Measurements from ENCODE around the gene NAE1.

The NAE1 gene

DNA sequence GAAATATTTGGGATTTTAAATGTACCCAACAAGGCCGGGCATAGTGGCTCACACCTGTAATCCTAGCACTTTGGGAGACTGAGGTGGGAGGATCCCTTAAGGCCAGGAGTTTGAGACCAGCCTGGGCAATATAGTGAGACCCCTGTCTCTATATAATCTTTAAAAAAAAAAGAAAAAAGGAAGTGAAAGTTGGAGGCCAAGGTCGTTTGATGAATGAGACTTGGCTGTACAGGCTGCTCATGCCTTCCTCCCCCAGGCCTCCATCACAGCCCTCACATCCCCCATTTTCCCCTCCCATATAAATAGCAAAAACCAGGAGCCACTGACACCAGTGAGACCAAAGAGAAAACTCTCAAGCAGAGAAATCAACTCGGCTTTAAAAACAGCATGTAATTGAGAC, 10.1 kb upstream of the NAE1 start:
- no peak for TF ChIP-seq TAF1 (IDR thresholded peaks at IDR 0.05; ENCODE audit: low read depth)
- no peak for TF ChIP-seq FOXM1 (IDR thresholded peaks at IDR 0.05; ENCODE audit: borderline replicate concordance, low read depth)
- no peak for TF ChIP-seq NFIC (IDR thresholded peaks at IDR 0.05)

DNA sequence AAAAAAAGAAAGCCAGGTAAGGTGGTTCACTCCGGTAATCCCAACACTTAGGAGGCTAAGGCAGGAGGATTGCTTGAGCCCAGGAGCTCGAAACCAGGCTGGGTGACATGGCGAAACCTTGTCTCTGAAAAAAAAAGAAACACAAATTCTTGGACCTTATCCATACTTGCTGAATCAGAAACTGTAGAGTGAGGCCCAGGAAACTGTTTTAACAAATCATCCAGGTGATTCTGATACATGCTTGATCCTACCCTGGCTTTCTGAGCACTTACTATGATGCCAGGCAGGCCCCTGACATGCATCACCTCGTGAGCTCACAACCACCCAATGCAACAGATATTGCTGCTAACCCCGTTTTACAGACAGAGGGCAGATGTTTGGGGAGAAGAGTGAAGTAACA, 4.0 kb upstream of the NAE1 start:
- TF ChIP-seq TAF1 (IDR thresholded peaks at IDR 0.05; ENCODE audit: low read depth) (no peak), NFIC (IDR thresholded peaks at IDR 0.05) (no peak), FOXM1 (IDR thresholded peaks at IDR 0.05; ENCODE audit: borderline replicate concordance, low read depth) (no peak), TCF12 (IDR thresholded peaks at IDR 0.05; ENCODE audit: low read depth) (no peak), RAD21 (IDR thresholded peaks at IDR 0.05; ENCODE audit: low read depth) (no peak), YY1 (IDR thresholded peaks at IDR 0.05; ENCODE audit: low read depth) (no peak), CREB1 (IDR thresholded peaks at IDR 0.05; ENCODE audit: low read depth) (no peak), EP300 (IDR thresholded peaks at IDR 0.05; ENCODE audit: borderline replicate concordance) (no peak), TEAD4 (IDR thresholded peaks at IDR 0.05) (no peak), ZBTB7A (IDR thresholded peaks at IDR 0.05; ENCODE audit: low read depth) (no peak), EGR1 (IDR thresholded peaks at IDR 0.05) (no peak), CEBPB (IDR thresholded peaks at IDR 0.05) (no peak)
- TF ChIP-seq, protein P1, sequence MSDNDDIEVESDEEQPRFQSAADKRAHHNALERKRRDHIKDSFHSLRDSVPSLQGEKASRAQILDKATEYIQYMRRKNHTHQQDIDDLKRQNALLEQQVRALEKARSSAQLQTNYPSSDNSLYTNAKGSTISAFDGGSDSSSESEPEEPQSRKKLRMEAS (IDR thresholded peaks at IDR 0.05), result no peak
- TF ChIP-seq, protein P2, sequence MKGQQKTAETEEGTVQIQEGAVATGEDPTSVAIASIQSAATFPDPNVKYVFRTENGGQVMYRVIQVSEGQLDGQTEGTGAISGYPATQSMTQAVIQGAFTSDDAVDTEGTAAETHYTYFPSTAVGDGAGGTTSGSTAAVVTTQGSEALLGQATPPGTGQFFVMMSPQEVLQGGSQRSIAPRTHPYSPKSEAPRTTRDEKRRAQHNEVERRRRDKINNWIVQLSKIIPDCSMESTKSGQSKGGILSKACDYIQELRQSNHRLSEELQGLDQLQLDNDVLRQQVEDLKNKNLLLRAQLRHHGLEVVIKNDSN (IDR thresholded peaks at IDR 0.05), result no peak
- TF ChIP-seq, protein P3, sequence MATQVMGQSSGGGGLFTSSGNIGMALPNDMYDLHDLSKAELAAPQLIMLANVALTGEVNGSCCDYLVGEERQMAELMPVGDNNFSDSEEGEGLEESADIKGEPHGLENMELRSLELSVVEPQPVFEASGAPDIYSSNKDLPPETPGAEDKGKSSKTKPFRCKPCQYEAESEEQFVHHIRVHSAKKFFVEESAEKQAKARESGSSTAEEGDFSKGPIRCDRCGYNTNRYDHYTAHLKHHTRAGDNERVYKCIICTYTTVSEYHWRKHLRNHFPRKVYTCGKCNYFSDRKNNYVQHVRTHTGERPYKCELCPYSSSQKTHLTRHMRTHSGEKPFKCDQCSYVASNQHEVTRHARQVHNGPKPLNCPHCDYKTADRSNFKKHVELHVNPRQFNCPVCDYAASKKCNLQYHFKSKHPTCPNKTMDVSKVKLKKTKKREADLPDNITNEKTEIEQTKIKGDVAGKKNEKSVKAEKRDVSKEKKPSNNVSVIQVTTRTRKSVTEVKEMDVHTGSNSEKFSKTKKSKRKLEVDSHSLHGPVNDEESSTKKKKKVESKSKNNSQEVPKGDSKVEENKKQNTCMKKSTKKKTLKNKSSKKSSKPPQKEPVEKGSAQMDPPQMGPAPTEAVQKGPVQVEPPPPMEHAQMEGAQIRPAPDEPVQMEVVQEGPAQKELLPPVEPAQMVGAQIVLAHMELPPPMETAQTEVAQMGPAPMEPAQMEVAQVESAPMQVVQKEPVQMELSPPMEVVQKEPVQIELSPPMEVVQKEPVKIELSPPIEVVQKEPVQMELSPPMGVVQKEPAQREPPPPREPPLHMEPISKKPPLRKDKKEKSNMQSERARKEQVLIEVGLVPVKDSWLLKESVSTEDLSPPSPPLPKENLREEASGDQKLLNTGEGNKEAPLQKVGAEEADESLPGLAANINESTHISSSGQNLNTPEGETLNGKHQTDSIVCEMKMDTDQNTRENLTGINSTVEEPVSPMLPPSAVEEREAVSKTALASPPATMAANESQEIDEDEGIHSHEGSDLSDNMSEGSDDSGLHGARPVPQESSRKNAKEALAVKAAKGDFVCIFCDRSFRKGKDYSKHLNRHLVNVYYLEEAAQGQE (IDR thresholded peaks at IDR 0.05; ENCODE audit: low read depth), result no peak

DNA sequence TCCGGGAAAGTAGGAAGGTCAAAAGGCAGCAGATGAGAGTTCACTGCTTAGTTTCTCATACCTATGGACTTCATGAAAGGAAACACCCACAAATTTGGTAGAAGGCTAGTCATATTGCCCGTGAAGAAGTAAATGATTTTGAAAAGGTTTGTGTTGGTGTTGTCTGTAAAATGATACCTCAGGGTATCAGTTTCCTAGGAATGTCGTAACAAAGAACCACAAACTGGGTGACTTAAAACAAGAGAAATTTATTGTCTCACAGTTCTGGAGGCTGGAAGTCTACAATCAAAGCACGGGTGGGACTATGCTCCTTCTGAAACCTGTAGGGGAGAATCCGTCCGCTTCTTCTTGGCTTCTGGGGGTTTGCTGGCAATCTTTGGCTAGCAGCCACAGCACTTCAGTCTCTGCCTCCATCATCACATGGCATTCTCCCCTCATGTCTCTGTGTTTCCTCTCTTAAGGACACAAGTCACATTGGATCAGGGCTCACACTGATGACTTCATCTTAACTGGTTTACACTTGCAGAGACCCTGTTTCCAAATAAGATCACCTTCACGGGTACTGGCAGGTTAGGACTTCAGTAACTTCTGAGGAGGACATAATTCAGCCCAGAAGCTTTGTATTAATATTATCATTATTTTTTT, 2.0 kb upstream of the NAE1 start:
- TF ChIP-seq CEBPB (IDR thresholded peaks at IDR 0.05), result no peak
- no peak for TF ChIP-seq EP300 (IDR thresholded peaks at IDR 0.05; ENCODE audit: borderline replicate concordance)
- no peak for TF ChIP-seq EGR1 (IDR thresholded peaks at IDR 0.05)
- TF ChIP-seq ZBTB7A (IDR thresholded peaks at IDR 0.05; ENCODE audit: low read depth), result no peak
- TF ChIP-seq, protein P1 (IDR thresholded peaks at IDR 0.05), result no peak
- no peak for TF ChIP-seq TCF12 (IDR thresholded peaks at IDR 0.05; ENCODE audit: low read depth)
- no peak for TF ChIP-seq YY1 (IDR thresholded peaks at IDR 0.05; ENCODE audit: low read depth)
- no peak for TF ChIP-seq RAD21 (IDR thresholded peaks at IDR 0.05; ENCODE audit: low read depth)
- no peak for TF ChIP-seq NFIC (IDR thresholded peaks at IDR 0.05)
- no peak for TF ChIP-seq FOXM1 (IDR thresholded peaks at IDR 0.05; ENCODE audit: borderline replicate concordance, low read depth)
- no peak for TF ChIP-seq TEAD4 (IDR thresholded peaks at IDR 0.05)
- TF ChIP-seq, protein P2 (IDR thresholded peaks at IDR 0.05), result no peak
- no peak for TF ChIP-seq CREB1 (IDR thresholded peaks at IDR 0.05; ENCODE audit: low read depth)
- no peak for TF ChIP-seq TAF1 (IDR thresholded peaks at IDR 0.05; ENCODE audit: low read depth)
- TF ChIP-seq, protein P3 (IDR thresholded peaks at IDR 0.05; ENCODE audit: low read depth), result no peak

DNA sequence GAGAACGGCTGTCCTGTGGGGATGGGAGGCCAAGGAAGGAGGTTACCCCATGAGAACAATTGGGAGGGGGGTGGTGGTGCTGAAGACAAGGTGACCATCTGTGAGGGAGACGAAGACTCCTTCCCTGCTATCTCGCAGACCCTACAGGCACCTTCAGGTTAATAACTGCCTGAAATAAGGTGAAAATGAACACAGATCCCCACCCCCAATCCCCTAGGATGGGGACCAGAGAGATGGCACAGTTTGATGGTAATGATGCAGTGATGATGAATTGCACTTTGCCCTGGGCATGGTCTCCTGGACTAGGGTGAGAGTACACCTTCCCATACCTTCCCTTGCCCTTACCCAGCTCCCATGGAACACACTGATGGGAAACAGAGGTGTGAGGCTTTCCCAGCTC, 1.4 kb upstream of the NAE1 start:
- no peak for TF ChIP-seq EGR1 (IDR thresholded peaks at IDR 0.05)
- TF ChIP-seq, protein P2 (IDR thresholded peaks at IDR 0.05), result no peak
- TF ChIP-seq, protein P3 (IDR thresholded peaks at IDR 0.05; ENCODE audit: low read depth), result no peak
- TF ChIP-seq CEBPB (IDR thresholded peaks at IDR 0.05), result no peak
- no peak for TF ChIP-seq EP300 (IDR thresholded peaks at IDR 0.05; ENCODE audit: borderline replicate concordance)
- TF ChIP-seq, protein P1 (IDR thresholded peaks at IDR 0.05), result no peak
- TF ChIP-seq NFIC (IDR thresholded peaks at IDR 0.05), result no peak
- TF ChIP-seq CREB1 (IDR thresholded peaks at IDR 0.05; ENCODE audit: low read depth), result no peak
- no peak for TF ChIP-seq RAD21 (IDR thresholded peaks at IDR 0.05; ENCODE audit: low read depth)
- TF ChIP-seq TAF1 (IDR thresholded peaks at IDR 0.05; ENCODE audit: low read depth), result no peak
- TF ChIP-seq ZBTB7A (IDR thresholded peaks at IDR 0.05; ENCODE audit: low read depth), result no peak
- no peak for TF ChIP-seq FOXM1 (IDR thresholded peaks at IDR 0.05; ENCODE audit: borderline replicate concordance, low read depth)
- no peak for TF ChIP-seq TCF12 (IDR thresholded peaks at IDR 0.05; ENCODE audit: low read depth)
- no peak for TF ChIP-seq TEAD4 (IDR thresholded peaks at IDR 0.05)
- no peak for TF ChIP-seq YY1 (IDR thresholded peaks at IDR 0.05; ENCODE audit: low read depth)

Measured in Ishikawa (cell line).